GM18520 (cell line): Measurements from ENCODE around the gene RRBP1.
A peak's percentile ranks its signal among the peaks of the same experiment; 100 is the strongest.

ENCODE experiments used
- ATAC-seq: cut with Tn5 transposase; IDR thresholded peaks from one replicate; pipeline ENCODE4 v1.9.1; 2021; ENCODE audit not compliant: unreplicated experiment

The RRBP1 gene

GRCh38 chr20:17684077-17684888, 2.2 kb upstream of the RRBP1 start:
- ATAC-seq = no peak

- no peak for ATAC-seq
These were observed 1.4 kb upstream of the RRBP1 start for GRCh38 chr20:17683218-17684076.

- ATAC-seq = no peak
These were observed 802 bp upstream of the RRBP1 start for GRCh38 chr20:17682889-17683198.

- peak; percentile 1 for ATAC-seq
These were observed 328 bp downstream of the RRBP1 start for GRCh38 chr20:17681726-17682102.

- peak; percentile 34 for ATAC-seq
These were observed 961 bp downstream of the RRBP1 start for GRCh38 chr20:17680836-17681725.

GRCh38 chr20:17679941-17680835, 1.9 kb downstream of the RRBP1 start:
- ATAC-seq = no peak

GRCh38 chr20:17678886-17679285, 3.2 kb downstream of the RRBP1 start:
- ATAC-seq = no peak

GRCh38 chr20:17678295-17678694, 3.7 kb downstream of the RRBP1 start:
- no peak for ATAC-seq

GRCh38 chr20:17676942-17677341, 5.1 kb downstream of the RRBP1 start:
- no peak for ATAC-seq

GRCh38 chr20:17676378-17676759, 5.7 kb downstream of the RRBP1 start:
- no peak for ATAC-seq

- ATAC-seq = no peak
These were observed 6.3 kb downstream of the RRBP1 start for GRCh38 chr20:17675519-17676377.

GRCh38 chr20:17674722-17675518, 7.1 kb downstream of the RRBP1 start:
- ATAC-seq = no peak

- no peak for ATAC-seq
These were observed 9.0 kb downstream of the RRBP1 start for GRCh38 chr20:17673084-17673483.

GRCh38 chr20:17671565-17671964, 10.5 kb downstream of the RRBP1 start:
- ATAC-seq = no peak

GRCh38 chr20:17671011-17671410, 11.0 kb downstream of the RRBP1 start:
- ATAC-seq = no peak

- no peak for ATAC-seq
These were observed 12.6 kb downstream of the RRBP1 start for GRCh38 chr20:17669306-17669931.

GRCh38 chr20:17668432-17668831, 13.6 kb downstream of the RRBP1 start:
- no peak for ATAC-seq

GRCh38 chr20:17667445-17667844, 14.6 kb downstream of the RRBP1 start:
- no peak for ATAC-seq
